Measurements from ENCODE around the gene OAF.

GRCh38 chr11:120178561-120179056 lies 32.2 kb upstream of the OAF start:
- TF ChIP-seq POU5F1 (IDR thresholded peaks at IDR 0.05; ENCODE audit: low read depth, low read length) = no peak
- TF ChIP-seq EZH2 (IDR thresholded peaks at IDR 0.05; ENCODE audit: low read depth, low read length, severe bottlenecking) = no peak
- no peak for TF ChIP-seq POLR2AphosphoS5 (IDR thresholded peaks at IDR 0.05; ENCODE audit: low read depth, low read length)
- TF ChIP-seq CTCF (IDR thresholded peaks at IDR 0.05; ENCODE audit: control extremely low read depth in 1 of 3, insufficient read depth in 1 of 3, low read depth in 1 of 3, low read length in 3 of 3) = no peak
- TF ChIP-seq CEBPB (IDR thresholded peaks at IDR 0.05; ENCODE audit: low read depth, low read length) = no peak
- TF ChIP-seq TCF12 (IDR thresholded peaks at IDR 0.05; ENCODE audit: low read depth, low read length) = no peak
- TF ChIP-seq CTBP2 (IDR thresholded peaks at IDR 0.05; ENCODE audit: borderline replicate concordance, insufficient read depth, insufficient read length, low read length) = no peak
- TF ChIP-seq SP2 (IDR thresholded peaks at IDR 0.05; ENCODE audit: low read length) = no peak
- TF ChIP-seq HDAC6 (IDR thresholded peaks at IDR 0.05; ENCODE audit: low read depth, low read length) = no peak
- no peak for TF ChIP-seq SIN3A (conservative IDR thresholded peaks at IDR 0.05 in 1 of 2, IDR thresholded peaks at IDR 0.05 in 1 of 2; ENCODE audit: low read depth in 1 of 2, low read length in 2 of 2)

Measured in H1 (cell line).